Glutamatergic neuron (in vitro differentiated cells): ENCODE data around the gene TM4SF20. TPM values are rescaled to one million over a fixed set of nuclear protein-coding genes. Genes with fewer than 3 reads are reported as not detected.

Experiments
- DNase-seq: peaks from one replicate; pipeline ENCODE4 v3.0.0; 2022
- H3K27ac Mint-ChIP-seq: one replicate; pipeline ENCODE4 v1.8.0; 2020; ENCODE audit warnings: mild to moderate bottlenecking, mixed read lengths, inconsistent platforms; ENCODE audit not compliant: unreplicated experiment
- H3K27me3 Mint-ChIP-seq: one replicate; pipeline ENCODE4 v1.8.0; 2020; ENCODE audit warnings: mild to moderate bottlenecking, moderate library complexity, mixed read lengths, inconsistent platforms; ENCODE audit not compliant: unreplicated experiment
- H3K36me3 Mint-ChIP-seq: one replicate; pipeline ENCODE4 v1.8.0; 2020; ENCODE audit warnings: mild to moderate bottlenecking, mixed read lengths, inconsistent platforms; ENCODE audit not compliant: unreplicated experiment
- H3K4me1 Mint-ChIP-seq: one replicate; pipeline ENCODE4 v1.8.0; 2020; ENCODE audit warnings: mild to moderate bottlenecking, low read depth, mixed read lengths, inconsistent platforms; ENCODE audit not compliant: unreplicated experiment
- H3K4me3 Mint-ChIP-seq: one replicate; pipeline ENCODE4 v1.8.0; 2020; ENCODE audit warnings: mild to moderate bottlenecking, mixed read lengths, inconsistent platforms; ENCODE audit not compliant: unreplicated experiment
- H3K9me3 Mint-ChIP-seq: one replicate; pipeline ENCODE4 v1.8.0; 2020; ENCODE audit warnings: mild to moderate bottlenecking, moderate library complexity, mixed read lengths, inconsistent platforms; ENCODE audit not compliant: unreplicated experiment
- CTCF ChIP-seq: fragments of 200-600 bp; sonication (generic); IDR thresholded peaks from one replicate; pipeline ENCODE4 v1.5.0; 2021; ENCODE audit not compliant: partially characterized antibody, unreplicated experiment
- total RNA-seq: library from RNA; stranded (reverse); fragmentation: NEBNext Ultra II Directional; extraction: Animal tissue kit (Norgen Biotek cat#: 25700); gene quantifications from one replicate; pipeline ENCODE4 v1.2.1, GENCODE V29; 2021; ENCODE audit not compliant: unreplicated experiment

TM4SF20 gene
- total RNA-seq, 1 donor from 2014 or later = not detected

GRCh38 chr2:227404585-227405271 lies 25.6 kb upstream of the TM4SF20 start:
- Mint-ChIP-seq H3K27ac (no peak overlapping the region), H3K27me3 (no peaks in the 10 kb centered on the region), H3K4me1 (peaks cover 11% of the 10 kb centered on the region), H3K4me3 (no peak overlapping the region), H3K9me3 (peaks cover 2% of the 10 kb centered on the region), H3K36me3 (no peaks in the 10 kb centered on the region)
- TF ChIP-seq CTCF = no peak
- no peak for DNase-seq

- no peak for TF ChIP-seq CTCF
- H3K36me3 Mint-ChIP-seq = no peaks in the 10 kb centered on the region
- no peak overlapping the region for H3K4me3 Mint-ChIP-seq
- H3K27me3 Mint-ChIP-seq = no peaks in the 10 kb centered on the region
- H3K27ac Mint-ChIP-seq = no peak overlapping the region
- DNase-seq = no peak
- peaks cover 2% of the 10 kb centered on the region for H3K9me3 Mint-ChIP-seq
- peaks cover 10% of the 10 kb centered on the region for H3K4me1 Mint-ChIP-seq
Measured at GRCh38 chr2:227402959-227403358, 23.9 kb upstream of the TM4SF20 start.

GRCh38 chr2:227402321-227402720 lies 23.2 kb upstream of the TM4SF20 start:
- no peak overlapping the region for H3K27ac Mint-ChIP-seq
- H3K4me3 Mint-ChIP-seq = no peak overlapping the region
- H3K4me1 Mint-ChIP-seq = peaks cover 4% of the 10 kb centered on the region
- TF ChIP-seq CTCF = no peak
- peaks cover 2% of the 10 kb centered on the region for H3K9me3 Mint-ChIP-seq
- DNase-seq = no peak
- no peaks in the 10 kb centered on the region for H3K27me3 Mint-ChIP-seq
- H3K36me3 Mint-ChIP-seq = no peaks in the 10 kb centered on the region

- Mint-ChIP-seq H3K9me3 (peaks cover 2% of the 10 kb centered on the region), H3K4me1 (peaks cover 2% of the 10 kb centered on the region), H3K27me3 (no peaks in the 10 kb centered on the region), H3K4me3 (no peak overlapping the region), H3K27ac (no peak overlapping the region), H3K36me3 (no peaks in the 10 kb centered on the region)
- no peak for TF ChIP-seq CTCF
- DNase-seq = no peak
Measured at GRCh38 chr2:227401550-227401949, 22.4 kb upstream of the TM4SF20 start.
